Fibroblast of skin of abdomen (primary cell): ENCODE data around the gene FOLH1.
"Not testable (repeated sequence)": the region's sequence is repeated elsewhere in the genome, so short reads cannot be mapped to it uniquely, and the experiment has no call there.

Experiments
- DNase-seq: peaks from one replicate; pipeline ENCODE4 v3.0.0-alpha.2; 2013

Gene FOLH1

GRCh38 chr11:49175378-49175777, 33.0 kb downstream of the FOLH1 start:
- DNase-seq = not testable (repeated sequence)

- not testable (repeated sequence) for DNase-seq
Measured at GRCh38 chr11:49174691-49175366, 33.6 kb downstream of the FOLH1 start.

GRCh38 chr11:49171613-49172012, 36.8 kb downstream of the FOLH1 start:
- not testable (repeated sequence) for DNase-seq

- DNase-seq = not testable (repeated sequence)
Measured at GRCh38 chr11:49169579-49169978, 38.8 kb downstream of the FOLH1 start.

GRCh38 chr11:49168992-49169391, 39.4 kb downstream of the FOLH1 start:
- DNase-seq = not testable (repeated sequence)

GRCh38 chr11:49151211-49151610, 57.2 kb downstream of the FOLH1 start:
- no peak for DNase-seq

GRCh38 chr11:49102356-49102755, 106.0 kb downstream of the FOLH1 start:
- DNase-seq = not testable (repeated sequence)
